ENCODE results near the gene CDK18.

The CDK18 gene

DNA sequence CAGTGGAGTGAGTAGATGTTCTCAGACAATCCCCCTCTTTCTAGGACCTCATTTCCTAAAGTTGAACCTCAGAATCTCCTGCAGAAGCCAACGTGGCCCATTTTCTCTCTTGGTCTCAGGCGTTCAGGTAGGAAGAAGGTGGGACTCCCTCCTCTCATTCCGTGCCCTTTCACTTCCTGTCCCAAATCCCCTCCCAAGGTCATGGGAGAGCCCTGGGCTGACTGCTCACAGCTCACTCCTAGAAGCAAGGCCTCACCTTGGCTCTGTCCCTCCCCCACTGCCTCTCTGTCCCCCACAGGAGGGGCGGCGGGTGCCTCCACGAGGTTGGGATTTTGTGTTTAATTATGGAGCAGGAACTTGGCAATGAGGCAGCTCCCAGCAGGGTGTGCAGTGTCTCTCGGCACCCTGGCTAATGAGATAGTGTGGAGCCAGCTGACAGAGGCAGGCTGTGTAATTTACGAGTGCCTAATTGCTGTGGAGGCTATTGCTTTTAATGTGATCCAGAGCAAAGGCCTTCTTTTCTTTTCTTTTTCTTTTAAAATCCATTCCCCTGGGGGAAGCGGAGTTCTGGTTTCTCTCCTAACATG, 9.1 kb upstream of the CDK18 start:
- no peaks in the 10 kb centered on the region for H3K36me3 ChIP-seq (ENCODE audit: control insufficient read depth in 2 of 2, insufficient read depth in 1 of 2, low read length in 2 of 2)
- peak overlapping the region; percentile 70 for H3K27ac ChIP-seq (ENCODE audit: extremely low read depth, low read depth, low read length)
- peaks cover 16% of the 10 kb centered on the region for H3K4me1 ChIP-seq (ENCODE audit: control insufficient read depth, insufficient read depth, low read length)
- CTCF ChIA-PET, result interaction anchor here (0.6 to 19.2 kb wide), 5 partner anchors 9 to 179 kb away, joined by 3 to 459 read pairs (median 17); no protein-coding TSS in a partner anchor
- H3K4me3 ChIP-seq (ENCODE audit: low read depth, low read length), result no peak overlapping the region
- POLR2A ChIA-PET, result interaction anchor here (0.9 kb wide), 1 partner anchor 9 kb away, joined by 3 read pairs; the partner anchor contains the start of gene CDK18
- H3K9me3 ChIP-seq (ENCODE audit: control insufficient read depth, insufficient read depth, low read depth, low read length), result no peaks in the 10 kb centered on the region
- TF ChIP-seq, protein P1, sequence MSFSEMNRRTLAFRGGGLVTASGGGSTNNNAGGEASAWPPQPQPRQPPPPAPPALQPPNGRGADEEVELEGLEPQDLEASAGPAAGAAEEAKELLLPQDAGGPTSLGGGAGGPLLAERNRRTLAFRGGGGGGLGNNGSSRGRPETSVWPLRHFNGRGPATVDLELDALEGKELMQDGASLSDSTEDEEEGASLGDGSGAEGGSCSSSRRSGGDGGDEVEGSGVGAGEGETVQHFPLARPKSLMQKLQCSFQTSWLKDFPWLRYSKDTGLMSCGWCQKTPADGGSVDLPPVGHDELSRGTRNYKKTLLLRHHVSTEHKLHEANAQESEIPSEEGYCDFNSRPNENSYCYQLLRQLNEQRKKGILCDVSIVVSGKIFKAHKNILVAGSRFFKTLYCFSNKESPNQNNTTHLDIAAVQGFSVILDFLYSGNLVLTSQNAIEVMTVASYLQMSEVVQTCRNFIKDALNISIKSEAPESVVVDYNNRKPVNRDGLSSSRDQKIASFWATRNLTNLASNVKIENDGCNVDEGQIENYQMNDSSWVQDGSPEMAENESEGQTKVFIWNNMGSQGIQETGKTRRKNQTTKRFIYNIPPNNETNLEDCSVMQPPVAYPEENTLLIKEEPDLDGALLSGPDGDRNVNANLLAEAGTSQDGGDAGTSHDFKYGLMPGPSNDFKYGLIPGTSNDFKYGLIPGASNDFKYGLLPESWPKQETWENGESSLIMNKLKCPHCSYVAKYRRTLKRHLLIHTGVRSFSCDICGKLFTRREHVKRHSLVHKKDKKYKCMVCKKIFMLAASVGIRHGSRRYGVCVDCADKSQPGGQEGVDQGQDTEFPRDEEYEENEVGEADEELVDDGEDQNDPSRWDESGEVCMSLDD (tag by site-specific recombination; IDR thresholded peaks at IDR 0.05), result no peak
- TF ChIP-seq, protein P2, sequence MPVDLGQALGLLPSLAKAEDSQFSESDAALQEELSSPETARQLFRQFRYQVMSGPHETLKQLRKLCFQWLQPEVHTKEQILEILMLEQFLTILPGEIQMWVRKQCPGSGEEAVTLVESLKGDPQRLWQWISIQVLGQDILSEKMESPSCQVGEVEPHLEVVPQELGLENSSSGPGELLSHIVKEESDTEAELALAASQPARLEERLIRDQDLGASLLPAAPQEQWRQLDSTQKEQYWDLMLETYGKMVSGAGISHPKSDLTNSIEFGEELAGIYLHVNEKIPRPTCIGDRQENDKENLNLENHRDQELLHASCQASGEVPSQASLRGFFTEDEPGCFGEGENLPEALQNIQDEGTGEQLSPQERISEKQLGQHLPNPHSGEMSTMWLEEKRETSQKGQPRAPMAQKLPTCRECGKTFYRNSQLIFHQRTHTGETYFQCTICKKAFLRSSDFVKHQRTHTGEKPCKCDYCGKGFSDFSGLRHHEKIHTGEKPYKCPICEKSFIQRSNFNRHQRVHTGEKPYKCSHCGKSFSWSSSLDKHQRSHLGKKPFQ (tag by site-specific recombination; IDR thresholded peaks at IDR 0.05), result peak; percentile 82; the same call in 1 of the 2 replicates
- TF ChIP-seq ZNF155 (tag by site-specific recombination; IDR thresholded peaks at IDR 0.05) (no peak), ZNF423 (tag by site-specific recombination; IDR thresholded peaks at IDR 0.05) (peak; percentile 97), ZNF416 (tag by site-specific recombination; IDR thresholded peaks at IDR 0.05) (no peak), KLF9 (tag by site-specific recombination; IDR thresholded peaks at IDR 0.05; ENCODE audit: low read depth) (no peak), TCF7L2 (IDR thresholded peaks at IDR 0.05; ENCODE audit: borderline replicate concordance, low read depth, low read length) (no peak), ZNF645 (tag by site-specific recombination; IDR thresholded peaks at IDR 0.05) (no peak), HOXA7 (CRISPR knock-in tag; IDR thresholded peaks at IDR 0.05; ENCODE audit: borderline replicate concordance) (no peak), ZNF175 (tag by site-specific recombination; IDR thresholded peaks at IDR 0.05) (no peak), ZNF555 (tag by site-specific recombination; conservative IDR thresholded peaks at IDR 0.05) (no peak), ZNF16 (tag by site-specific recombination; IDR thresholded peaks at IDR 0.05; ENCODE audit: low read depth) (no peak), ZBTB8A (tag by site-specific recombination; IDR thresholded peaks at IDR 0.05) (peak; percentile 50), ZNF48 (tag by site-specific recombination; IDR thresholded peaks at IDR 0.05) (no peak), ZNF654 (tag by site-specific recombination; IDR thresholded peaks at IDR 0.05; ENCODE audit: low read depth) (no peak), ZNF670 (tag by site-specific recombination; IDR thresholded peaks at IDR 0.05; ENCODE audit: low read depth) (no peak), ZNF366 (tag by site-specific recombination; conservative IDR thresholded peaks at IDR 0.05) (peak; percentile 56), ZNF585B (tag by site-specific recombination; IDR thresholded peaks at IDR 0.05) (no peak), ZNF398 (tag by site-specific recombination; IDR thresholded peaks at IDR 0.05) (peak; percentile 97), ZNF704 (tag by site-specific recombination; IDR thresholded peaks at IDR 0.05) (no peak), ZNF112 (tag by site-specific recombination; IDR thresholded peaks at IDR 0.05) (no peak), ZNF37A (tag by site-specific recombination; IDR thresholded peaks at IDR 0.05) (no peak), ZFHX2 (tag by site-specific recombination; conservative IDR thresholded peaks at IDR 0.05) (peak; percentile 74), ZNF837 (tag by site-specific recombination; IDR thresholded peaks at IDR 0.05) (no peak), ZNF214 (tag by site-specific recombination; IDR thresholded peaks at IDR 0.05; ENCODE audit: borderline replicate concordance) (no peak), ZIC2 (tag by site-specific recombination; IDR thresholded peaks at IDR 0.05) (peak; percentile 96)
- TF ChIP-seq, protein P3, sequence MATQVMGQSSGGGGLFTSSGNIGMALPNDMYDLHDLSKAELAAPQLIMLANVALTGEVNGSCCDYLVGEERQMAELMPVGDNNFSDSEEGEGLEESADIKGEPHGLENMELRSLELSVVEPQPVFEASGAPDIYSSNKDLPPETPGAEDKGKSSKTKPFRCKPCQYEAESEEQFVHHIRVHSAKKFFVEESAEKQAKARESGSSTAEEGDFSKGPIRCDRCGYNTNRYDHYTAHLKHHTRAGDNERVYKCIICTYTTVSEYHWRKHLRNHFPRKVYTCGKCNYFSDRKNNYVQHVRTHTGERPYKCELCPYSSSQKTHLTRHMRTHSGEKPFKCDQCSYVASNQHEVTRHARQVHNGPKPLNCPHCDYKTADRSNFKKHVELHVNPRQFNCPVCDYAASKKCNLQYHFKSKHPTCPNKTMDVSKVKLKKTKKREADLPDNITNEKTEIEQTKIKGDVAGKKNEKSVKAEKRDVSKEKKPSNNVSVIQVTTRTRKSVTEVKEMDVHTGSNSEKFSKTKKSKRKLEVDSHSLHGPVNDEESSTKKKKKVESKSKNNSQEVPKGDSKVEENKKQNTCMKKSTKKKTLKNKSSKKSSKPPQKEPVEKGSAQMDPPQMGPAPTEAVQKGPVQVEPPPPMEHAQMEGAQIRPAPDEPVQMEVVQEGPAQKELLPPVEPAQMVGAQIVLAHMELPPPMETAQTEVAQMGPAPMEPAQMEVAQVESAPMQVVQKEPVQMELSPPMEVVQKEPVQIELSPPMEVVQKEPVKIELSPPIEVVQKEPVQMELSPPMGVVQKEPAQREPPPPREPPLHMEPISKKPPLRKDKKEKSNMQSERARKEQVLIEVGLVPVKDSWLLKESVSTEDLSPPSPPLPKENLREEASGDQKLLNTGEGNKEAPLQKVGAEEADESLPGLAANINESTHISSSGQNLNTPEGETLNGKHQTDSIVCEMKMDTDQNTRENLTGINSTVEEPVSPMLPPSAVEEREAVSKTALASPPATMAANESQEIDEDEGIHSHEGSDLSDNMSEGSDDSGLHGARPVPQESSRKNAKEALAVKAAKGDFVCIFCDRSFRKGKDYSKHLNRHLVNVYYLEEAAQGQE (tag by site-specific recombination; IDR thresholded peaks at IDR 0.05), result no peak

Measured in HEK293 (cell line).